Measurements from ENCODE around the gene YBEY.

DNA sequence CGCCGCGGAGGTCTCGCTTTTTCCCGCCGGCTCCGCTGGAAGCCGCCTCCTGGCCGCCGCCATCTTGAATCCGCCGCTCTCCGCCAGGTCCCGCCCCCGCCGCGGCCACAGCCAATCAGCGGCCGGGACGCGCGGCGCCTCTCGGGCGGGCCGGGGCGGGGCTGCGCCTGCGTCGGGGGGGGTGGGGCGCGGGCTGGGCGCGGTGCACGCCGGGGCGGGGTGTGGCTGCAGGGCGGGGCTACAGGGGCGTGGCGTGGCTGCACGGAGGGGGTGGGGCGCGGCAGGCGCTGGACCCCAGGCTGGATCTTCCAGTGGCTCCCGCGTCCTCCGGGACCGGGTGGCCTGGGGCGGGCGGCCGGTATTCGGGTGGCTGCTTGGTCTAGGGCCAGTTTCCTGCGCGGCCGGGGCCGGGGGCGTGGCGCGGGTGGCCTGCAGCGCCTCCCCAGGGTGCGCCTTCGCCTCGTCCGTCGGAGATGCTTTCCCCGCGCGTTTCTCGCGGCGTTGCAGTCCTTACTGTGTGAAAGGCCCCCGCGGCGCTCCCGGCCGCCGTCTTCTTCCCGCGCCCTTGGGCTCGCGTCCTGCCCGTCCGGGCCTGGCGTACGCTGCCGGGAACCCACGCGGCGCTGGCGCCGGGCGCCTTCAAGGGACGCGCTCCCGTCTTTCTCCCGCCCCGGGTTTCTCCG, 38.4 kb downstream of the YBEY start:
- TF ChIP-seq, protein P1, sequence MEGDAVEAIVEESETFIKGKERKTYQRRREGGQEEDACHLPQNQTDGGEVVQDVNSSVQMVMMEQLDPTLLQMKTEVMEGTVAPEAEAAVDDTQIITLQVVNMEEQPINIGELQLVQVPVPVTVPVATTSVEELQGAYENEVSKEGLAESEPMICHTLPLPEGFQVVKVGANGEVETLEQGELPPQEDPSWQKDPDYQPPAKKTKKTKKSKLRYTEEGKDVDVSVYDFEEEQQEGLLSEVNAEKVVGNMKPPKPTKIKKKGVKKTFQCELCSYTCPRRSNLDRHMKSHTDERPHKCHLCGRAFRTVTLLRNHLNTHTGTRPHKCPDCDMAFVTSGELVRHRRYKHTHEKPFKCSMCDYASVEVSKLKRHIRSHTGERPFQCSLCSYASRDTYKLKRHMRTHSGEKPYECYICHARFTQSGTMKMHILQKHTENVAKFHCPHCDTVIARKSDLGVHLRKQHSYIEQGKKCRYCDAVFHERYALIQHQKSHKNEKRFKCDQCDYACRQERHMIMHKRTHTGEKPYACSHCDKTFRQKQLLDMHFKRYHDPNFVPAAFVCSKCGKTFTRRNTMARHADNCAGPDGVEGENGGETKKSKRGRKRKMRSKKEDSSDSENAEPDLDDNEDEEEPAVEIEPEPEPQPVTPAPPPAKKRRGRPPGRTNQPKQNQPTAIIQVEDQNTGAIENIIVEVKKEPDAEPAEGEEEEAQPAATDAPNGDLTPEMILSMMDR (conservative IDR thresholded peaks at IDR 0.05; ENCODE audit: low read depth, low read length) = no peak
- no peak for TF ChIP-seq EZH2 (IDR thresholded peaks at IDR 0.05; ENCODE audit: borderline replicate concordance, low read depth, low read length, poor library complexity, severe bottlenecking)
